HG02840 (cell line): ENCODE measurements around the gene ACER3.
"Not testable (repeated sequence)": the region's sequence is repeated elsewhere in the genome, so short reads cannot be mapped to it uniquely, and the experiment has no call there.

ENCODE experiments used
- ATAC-seq: cut with Tn5 transposase; IDR thresholded peaks from one replicate; pipeline ENCODE4 v1.9.1; 2021; ENCODE audit warnings: mild to moderate bottlenecking, moderate library complexity, moderate number of reproducible peaks; ENCODE audit not compliant: unreplicated experiment, low FRiP score

Gene ACER3

DNA sequence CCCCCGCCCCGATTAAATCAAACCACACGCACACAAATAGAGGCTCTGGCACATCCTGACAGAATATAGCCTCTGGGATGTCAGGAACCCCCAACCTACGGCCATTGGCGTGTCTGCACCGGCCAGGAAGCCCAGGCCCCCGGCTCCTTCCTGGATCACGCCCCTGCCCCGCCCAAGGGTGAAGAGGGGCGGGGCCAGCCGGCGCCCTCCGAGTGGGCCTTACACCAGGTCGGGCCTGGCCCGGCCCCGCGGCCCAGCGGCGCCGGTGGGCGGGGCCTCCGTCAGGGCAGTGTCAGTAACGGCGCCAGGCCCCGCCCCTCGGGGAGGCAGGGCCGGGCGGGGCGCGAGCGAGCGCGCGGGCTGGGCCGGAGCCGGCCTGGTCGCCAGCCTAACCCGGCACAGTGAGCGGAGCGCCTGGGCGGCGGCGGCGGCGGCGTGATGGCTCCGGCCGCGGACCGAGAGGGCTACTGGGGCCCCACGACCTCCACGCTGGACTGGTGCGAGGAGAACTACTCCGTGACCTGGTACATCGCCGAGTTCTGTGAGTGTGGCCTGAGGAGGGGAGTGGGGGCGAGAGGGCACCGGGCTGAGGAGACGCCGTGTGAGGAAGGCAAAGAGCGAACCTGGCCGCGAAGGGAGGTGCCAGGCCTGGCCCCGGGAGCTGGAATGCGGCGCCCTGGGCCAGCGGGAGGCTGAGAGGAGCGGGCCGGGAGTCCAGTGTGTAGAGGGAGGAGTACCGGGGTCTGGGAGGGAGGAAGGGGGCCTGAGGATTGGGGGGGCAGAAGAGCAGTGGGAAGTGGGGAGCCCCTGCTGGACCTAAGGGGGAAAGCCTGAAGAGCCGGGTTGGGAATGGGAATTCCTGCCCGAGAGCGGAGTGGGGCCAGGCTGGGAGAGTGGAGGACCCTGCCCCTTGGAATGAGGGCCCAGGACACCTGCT, at the start of gene ACER3:
Gene ACER3, plus strand, starts transcription at position 380 of the 937 bp plus-strand sequence. Its CDS starts 59 bp downstream, at position 439.
- ATAC-seq = peak; percentile 92

DNA sequence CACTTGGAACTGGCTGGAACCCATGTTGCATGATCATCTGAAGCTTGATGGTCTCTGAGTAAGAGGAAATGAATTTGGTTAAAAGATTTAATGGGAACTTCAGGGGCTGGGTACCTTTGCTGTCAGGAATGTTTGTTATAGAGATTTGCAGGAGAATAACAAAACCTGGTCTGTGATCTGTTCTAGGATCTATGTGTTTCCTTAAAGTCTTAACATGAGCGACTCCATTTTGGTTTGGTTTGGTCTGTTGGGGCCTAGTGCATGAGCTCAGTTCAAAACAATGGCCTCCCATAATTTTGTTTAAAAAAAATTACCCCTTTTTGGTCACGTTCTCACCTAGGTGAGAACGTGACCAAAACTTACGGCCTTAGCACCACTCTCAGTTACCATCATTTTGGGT, 49.5 kb upstream of the ACER3 start:
- ATAC-seq = no peak

DNA sequence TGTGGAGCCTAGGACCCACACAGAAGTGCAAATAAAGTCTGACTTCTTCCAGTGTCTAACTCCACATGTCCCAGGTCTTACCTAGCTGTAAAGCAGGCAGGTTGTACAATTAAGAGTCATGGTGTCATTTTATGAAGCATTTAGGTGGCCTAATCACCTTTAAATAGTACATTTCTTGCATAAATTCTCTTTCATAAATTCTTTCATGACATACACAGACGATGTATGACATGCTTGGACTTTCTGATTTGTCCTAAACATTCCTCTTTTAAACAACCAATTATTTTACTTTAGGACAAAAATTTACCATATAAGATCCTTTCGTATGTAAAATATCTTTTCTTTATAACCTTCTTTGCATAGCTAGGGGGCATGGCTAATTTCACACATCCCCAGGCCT, 46.3 kb upstream of the ACER3 start:
- ATAC-seq = no peak

GRCh38 chr11:76815678-76816077, 45.0 kb upstream of the ACER3 start:
- ATAC-seq = not testable (repeated sequence)

DNA sequence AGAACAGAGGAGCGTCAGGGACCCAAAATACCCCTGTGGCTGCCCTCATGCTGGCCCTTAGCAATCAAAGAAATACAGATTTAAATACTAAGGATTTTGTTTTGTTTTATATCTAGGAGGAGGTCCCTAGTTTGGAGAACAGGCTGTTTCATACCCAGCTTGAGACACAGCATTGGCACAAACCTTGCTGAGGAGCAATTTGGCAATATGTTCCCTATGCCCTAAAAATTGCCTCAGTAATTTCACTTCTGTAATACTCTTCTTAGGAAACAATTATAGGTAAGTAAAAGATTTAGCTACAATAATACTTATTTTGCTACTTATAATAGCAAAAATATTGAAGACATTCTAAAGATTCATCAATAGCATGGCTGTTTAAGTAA, 40.5 kb upstream of the ACER3 start:
- ATAC-seq = no peak

GRCh38 chr11:76821396-76821795, 39.3 kb upstream of the ACER3 start:
- not testable (repeated sequence) for ATAC-seq

GRCh38 chr11:76822406-76822805, 38.3 kb upstream of the ACER3 start:
- ATAC-seq = no peak

GRCh38 chr11:76823481-76824028, 37.2 kb upstream of the ACER3 start:
- ATAC-seq = no peak

GRCh38 chr11:76824083-76824939, 36.4 kb upstream of the ACER3 start:
- no peak for ATAC-seq

GRCh38 chr11:76824980-76825725, 35.6 kb upstream of the ACER3 start:
- no peak for ATAC-seq

- no peak for ATAC-seq
These were observed 34.9 kb upstream of the ACER3 start for GRCh38 chr11:76825726-76826396.

DNA sequence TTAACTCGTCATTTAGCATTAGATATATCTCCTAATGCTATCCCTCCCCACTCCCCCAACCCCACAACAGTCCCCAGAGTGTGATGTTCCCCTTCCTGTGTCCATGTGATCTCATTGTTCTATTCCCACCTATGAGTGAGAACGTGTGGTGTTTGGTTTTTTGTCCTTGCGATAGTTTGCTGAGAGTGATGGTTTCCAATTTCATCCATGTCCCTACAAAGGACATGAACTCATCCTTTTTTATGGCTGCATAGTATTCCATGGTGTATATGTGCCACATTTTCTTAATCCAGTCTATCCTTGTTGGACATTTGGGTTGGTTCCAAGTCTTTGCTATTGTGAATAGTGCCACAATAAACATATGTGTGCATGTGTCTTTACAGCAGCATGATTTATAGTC, 34.2 kb upstream of the ACER3 start:
- ATAC-seq = not testable (repeated sequence)

GRCh38 chr11:76827005-76827404, 33.7 kb upstream of the ACER3 start:
- not testable (repeated sequence) for ATAC-seq

GRCh38 chr11:76830639-76831327, 29.9 kb upstream of the ACER3 start:
- no peak for ATAC-seq

DNA sequence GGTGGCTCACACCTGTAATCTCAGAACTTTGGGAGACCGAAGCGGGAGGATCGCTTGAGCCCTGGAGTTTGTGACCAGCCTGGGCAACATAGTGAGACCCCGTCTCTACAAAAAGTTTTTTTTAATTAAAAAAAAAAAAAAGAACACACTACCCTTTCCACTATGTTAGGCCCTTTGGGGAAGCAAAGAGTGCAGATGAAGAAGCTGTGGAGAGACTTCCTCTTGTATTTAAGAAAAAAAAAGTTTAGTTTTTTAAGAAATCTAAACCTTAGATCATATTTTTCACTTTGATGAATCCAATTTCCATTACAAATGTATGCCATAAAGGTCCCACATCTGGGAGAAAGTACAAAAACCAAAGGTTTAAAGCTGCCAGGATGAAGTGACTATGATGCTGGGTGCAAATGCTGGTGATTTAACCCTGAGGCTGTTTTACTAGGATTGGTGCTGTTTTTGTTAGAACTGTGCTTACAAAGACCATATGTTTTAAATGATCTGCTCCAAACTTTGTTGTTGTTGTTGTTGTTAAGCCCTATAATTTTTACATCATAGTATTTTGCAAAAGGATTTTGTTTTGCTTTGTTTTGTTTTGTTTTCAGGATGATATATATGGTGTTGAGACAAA, 28.9 kb upstream of the ACER3 start:
- ATAC-seq = no peak

- no peak for ATAC-seq
These were observed 28.4 kb upstream of the ACER3 start for GRCh38 chr11:76832361-76832760.

- no peak for ATAC-seq
These were observed 26.6 kb upstream of the ACER3 start for GRCh38 chr11:76834151-76834550.

DNA sequence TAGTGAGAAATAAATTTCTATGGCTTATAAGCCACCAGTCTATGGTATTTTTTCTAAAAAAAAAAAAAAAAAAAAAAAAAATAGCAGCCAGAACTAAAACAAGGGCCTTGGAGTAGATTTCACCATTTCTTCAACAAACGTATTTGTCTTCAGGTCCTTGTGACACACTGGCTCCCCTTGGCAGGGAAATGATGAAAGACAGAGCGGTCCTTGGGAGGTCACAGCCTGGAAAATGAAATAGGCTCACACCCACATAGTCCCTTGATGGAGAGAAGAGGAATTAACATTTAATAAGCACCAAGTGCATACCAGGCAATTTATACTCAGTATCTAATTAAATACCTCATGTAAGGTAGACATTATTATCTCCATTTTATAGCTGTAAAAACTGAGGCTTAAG, 25.7 kb upstream of the ACER3 start:
- no peak for ATAC-seq
